ENCODE measurements around the gene C6orf163. TPM values are rescaled to one million over a fixed set of nuclear protein-coding genes. Genes with fewer than 3 reads are reported as not detected.

Gene C6orf163
- total and polyA plus RNA-seq, 2 of the 4 experiments (the other 2 are of a cell fraction), result 0.55 to 0.90 TPM

DNA sequence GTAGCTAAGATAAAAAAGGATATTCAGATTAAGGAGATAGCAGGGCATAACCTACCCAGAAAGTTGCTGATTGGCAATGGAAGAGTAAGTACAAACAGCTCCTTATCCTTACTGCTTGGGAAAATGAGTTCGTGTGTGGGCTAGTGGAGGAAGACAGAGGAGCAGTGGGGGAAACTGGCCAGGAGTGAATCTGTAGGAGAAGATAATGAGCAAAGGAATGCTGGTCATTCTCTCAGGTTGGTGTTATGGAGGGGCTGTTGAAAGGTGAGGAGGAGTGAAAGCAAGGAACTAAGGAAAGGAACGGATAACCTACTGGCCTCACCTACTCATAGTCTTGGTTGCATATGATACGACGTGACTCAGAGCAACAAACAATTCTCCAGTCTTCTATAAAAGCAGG lies 8.2 kb upstream of the C6orf163 start:
- Histone ChIP-seq H2BK15ac (ENCODE audit: low read depth, low read length) (no peak overlapping the region), H3K27ac (ENCODE audit: insufficient read depth, low read length) (no peak overlapping the region), H2AFZ (replicated peaks; ENCODE audit: low read length, poor library complexity) (no peak overlapping the region), H4K20me1 (ENCODE audit: insufficient read depth, low read length) (no peaks in the 10 kb centered on the region), H3K4me3 (ENCODE audit: insufficient read depth, low read depth, low read length) (no peak overlapping the region), H3K4me2 (ENCODE audit: low read depth, low read length) (no peak overlapping the region), H2AK5ac (ENCODE audit: low read depth, low read length) (no peak overlapping the region), H2BK20ac (ENCODE audit: low read depth, low read length) (no peak overlapping the region), H4K5ac (ENCODE audit: low read depth, low read length) (no peak overlapping the region), H3K9me3 (ENCODE audit: control insufficient read depth, insufficient read depth, low read length) (no peaks in the 10 kb centered on the region), H3K9me1 (ENCODE audit: insufficient read depth, low read length) (peaks cover 4% of the 10 kb centered on the region; the same call in 1 of the 2 replicates), H3K27me3 (ENCODE audit: control insufficient read depth, insufficient read depth, low read length) (no peaks in the 10 kb centered on the region), H3K9ac (ENCODE audit: low read depth, low read length) (no peak overlapping the region), H2AK9ac (replicated peaks; ENCODE audit: low read depth, low read length, poor library complexity) (no peak overlapping the region), H2BK120ac (ENCODE audit: low read depth, low read length) (no peak overlapping the region), H3K23ac (ENCODE audit: low read depth, low read length) (no peak overlapping the region), H3K56ac (ENCODE audit: extremely low read depth, insufficient read depth, low read length) (no peak overlapping the region), H3K18ac (ENCODE audit: low read depth, low read length) (no peak overlapping the region), H4K91ac (ENCODE audit: insufficient read depth, low read depth, low read length) (no peak overlapping the region), H3K14ac (replicated peaks; ENCODE audit: low read depth, low read length) (no peak overlapping the region), H3K79me1 (ENCODE audit: low read depth in 1 of 2, low read length in 2 of 2) (peaks cover 13 to 14% of the 10 kb centered on the region in 2 experiments; a peak in 3 of 4 replicates), H3K36me3 (ENCODE audit: control insufficient read depth, insufficient read depth, low read length) (no peaks in the 10 kb centered on the region), H4K8ac (ENCODE audit: low read depth in 2 of 2, low read length in 2 of 2) (no peak overlapping the region), H3K4ac (ENCODE audit: low read depth, low read length) (no peak overlapping the region), H3K4me1 (ENCODE audit: control insufficient read depth, insufficient read depth, low read length) (peaks cover 6% of the 10 kb centered on the region; the same call in 1 of the 2 replicates), H2BK5ac (ENCODE audit: low read depth, low read length, poor library complexity, severe bottlenecking) (no peak overlapping the region)
- in situ Hi-C loops (cut with MboI; ENCODE audit: low sequenced_read_pairs) (no loop called here), dilution Hi-C loops (cut with HindIII; ENCODE audit: low sequenced_read_pairs, unreplicated experiment) (no loop called here), intact Hi-C loops (cut with micrococcal nuclease) (no loop called here)
- ATAC-seq (ENCODE audit: low read depth) (no peak), DNase-seq (no peak)
- ChIA-PET CTCF (interaction anchor here (0.6 to 0.7 kb wide), 2 partner anchors 18 to 1799 kb away, joined by 5 to 11 read pairs; no protein-coding TSS in a partner anchor), POLR2A (ENCODE audit: unreplicated experiment) (no interaction called here)
- WGBS, 2 experiments (ENCODE audit: extremely low coverage in 2 of 2, insufficient read length in 1 of 2), result no CpG with 5 or more reads among the region's 4 CpGs
- TF ChIP-seq FOS (IDR thresholded peaks at IDR 0.05; ENCODE audit: low read depth, low read length) (no peak), POLR2A (IDR thresholded peaks at IDR 0.05; ENCODE audit: low read depth, low read length) (no peak), RFX5 (IDR thresholded peaks at IDR 0.05; ENCODE audit: low read depth, low read length) (no peak), CEBPB (IDR thresholded peaks at IDR 0.05; ENCODE audit: low read depth, low read length) (no peak), NFE2L2 (IDR thresholded peaks at IDR 0.05; ENCODE audit: low read depth, low read length) (no peak)
- TF ChIP-seq, protein P1, sequence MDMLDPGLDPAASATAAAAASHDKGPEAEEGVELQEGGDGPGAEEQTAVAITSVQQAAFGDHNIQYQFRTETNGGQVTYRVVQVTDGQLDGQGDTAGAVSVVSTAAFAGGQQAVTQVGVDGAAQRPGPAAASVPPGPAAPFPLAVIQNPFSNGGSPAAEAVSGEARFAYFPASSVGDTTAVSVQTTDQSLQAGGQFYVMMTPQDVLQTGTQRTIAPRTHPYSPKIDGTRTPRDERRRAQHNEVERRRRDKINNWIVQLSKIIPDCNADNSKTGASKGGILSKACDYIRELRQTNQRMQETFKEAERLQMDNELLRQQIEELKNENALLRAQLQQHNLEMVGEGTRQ (IDR thresholded peaks at IDR 0.05; ENCODE audit: low read depth, low read length), result no peak
- TF ChIP-seq, protein P2, sequence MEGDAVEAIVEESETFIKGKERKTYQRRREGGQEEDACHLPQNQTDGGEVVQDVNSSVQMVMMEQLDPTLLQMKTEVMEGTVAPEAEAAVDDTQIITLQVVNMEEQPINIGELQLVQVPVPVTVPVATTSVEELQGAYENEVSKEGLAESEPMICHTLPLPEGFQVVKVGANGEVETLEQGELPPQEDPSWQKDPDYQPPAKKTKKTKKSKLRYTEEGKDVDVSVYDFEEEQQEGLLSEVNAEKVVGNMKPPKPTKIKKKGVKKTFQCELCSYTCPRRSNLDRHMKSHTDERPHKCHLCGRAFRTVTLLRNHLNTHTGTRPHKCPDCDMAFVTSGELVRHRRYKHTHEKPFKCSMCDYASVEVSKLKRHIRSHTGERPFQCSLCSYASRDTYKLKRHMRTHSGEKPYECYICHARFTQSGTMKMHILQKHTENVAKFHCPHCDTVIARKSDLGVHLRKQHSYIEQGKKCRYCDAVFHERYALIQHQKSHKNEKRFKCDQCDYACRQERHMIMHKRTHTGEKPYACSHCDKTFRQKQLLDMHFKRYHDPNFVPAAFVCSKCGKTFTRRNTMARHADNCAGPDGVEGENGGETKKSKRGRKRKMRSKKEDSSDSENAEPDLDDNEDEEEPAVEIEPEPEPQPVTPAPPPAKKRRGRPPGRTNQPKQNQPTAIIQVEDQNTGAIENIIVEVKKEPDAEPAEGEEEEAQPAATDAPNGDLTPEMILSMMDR (conservative IDR thresholded peaks at IDR 0.05; ENCODE audit: low read depth, low read length), result no peak
- TF ChIP-seq, protein P3, sequence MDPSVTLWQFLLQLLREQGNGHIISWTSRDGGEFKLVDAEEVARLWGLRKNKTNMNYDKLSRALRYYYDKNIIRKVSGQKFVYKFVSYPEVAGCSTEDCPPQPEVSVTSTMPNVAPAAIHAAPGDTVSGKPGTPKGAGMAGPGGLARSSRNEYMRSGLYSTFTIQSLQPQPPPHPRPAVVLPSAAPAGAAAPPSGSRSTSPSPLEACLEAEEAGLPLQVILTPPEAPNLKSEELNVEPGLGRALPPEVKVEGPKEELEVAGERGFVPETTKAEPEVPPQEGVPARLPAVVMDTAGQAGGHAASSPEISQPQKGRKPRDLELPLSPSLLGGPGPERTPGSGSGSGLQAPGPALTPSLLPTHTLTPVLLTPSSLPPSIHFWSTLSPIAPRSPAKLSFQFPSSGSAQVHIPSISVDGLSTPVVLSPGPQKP (IDR thresholded peaks at IDR 0.05; ENCODE audit: borderline replicate concordance, low read depth, low read length), result no peak
- no TSS peak for BruUV-seq (replicated peaks)

All from IMR-90 (cell line).